ENCODE results near the gene TAF10. TPM values are rescaled to one million over a fixed set of nuclear protein-coding genes. Genes with fewer than 3 reads are reported as not detected.
A peak's percentile ranks its signal among the peaks of the same experiment; 100 is the strongest.

TAF10 gene
- total RNA-seq, 4 donors from 2014 or later: 55.9 to 90.8 (median 74.5) TPM

- H3K4me1 ChIP-seq: peaks cover 0 to 28% (median 0%) of the 10 kb centered on the region in 4 donors
- TF ChIP-seq CTCF (IDR thresholded peaks at IDR 0.05) (no peak), POLR2A (IDR thresholded peaks at IDR 0.05) (no peak)
- H3K4me3 ChIP-seq: no peak overlapping the region
- no peaks in the 10 kb centered on the region for H3K9me3 ChIP-seq
- peaks cover 0 to 23% (median 0%) of the 10 kb centered on the region in 3 donors for H3K36me3 ChIP-seq
- H3K27ac ChIP-seq: peak overlapping the region in 2 of 4 donors; percentile 42 to 68
- H3K27me3 ChIP-seq: no peaks in the 10 kb centered on the region
- DNase-seq: no peak
These were observed 22.5 kb upstream of the TAF10 start for GRCh38 chr11:6634534-6634933.

- no peaks in the 10 kb centered on the region for H3K27me3 ChIP-seq
- H3K4me1 ChIP-seq: peaks cover 0 to 25% (median 0%) of the 10 kb centered on the region in 4 donors
- no peak for DNase-seq
- H3K4me3 ChIP-seq: no peak overlapping the region
- peaks cover 0 to 24% (median 0%) of the 10 kb centered on the region in 3 donors for H3K36me3 ChIP-seq
- no peaks in the 10 kb centered on the region for H3K9me3 ChIP-seq
- TF ChIP-seq CTCF (IDR thresholded peaks at IDR 0.05) (no peak), POLR2A (IDR thresholded peaks at IDR 0.05) (no peak)
- H3K27ac ChIP-seq: no peak overlapping the region
These were observed 21.7 kb upstream of the TAF10 start for GRCh38 chr11:6633422-6634408.

GRCh38 chr11:6632116-6633073 is 20.4 kb upstream of the TAF10 start:
- Histone ChIP-seq H3K4me3 (no peak overlapping the region), H3K36me3 (peaks cover 0 to 24% (median 0%) of the 10 kb centered on the region in 3 donors), H3K9me3 (no peaks in the 10 kb centered on the region), H3K27ac (no peak overlapping the region), H3K27me3 (no peaks in the 10 kb centered on the region), H3K4me1 (peaks cover 0 to 16% (median under 1%) of the 10 kb centered on the region in 4 donors)
- no peak for DNase-seq
- TF ChIP-seq CTCF (IDR thresholded peaks at IDR 0.05) (no peak), POLR2A (IDR thresholded peaks at IDR 0.05) (no peak)

- TF ChIP-seq POLR2A (IDR thresholded peaks at IDR 0.05): no peak
- no peak for TF ChIP-seq CTCF (IDR thresholded peaks at IDR 0.05)
- Histone ChIP-seq H3K27ac (no peak overlapping the region), H3K4me3 (no peak overlapping the region), H3K36me3 (peaks cover 0 to 30% (median 0%) of the 10 kb centered on the region in 3 donors), H3K9me3 (no peaks in the 10 kb centered on the region), H3K4me1 (peaks cover 0 to 15% (median 3%) of the 10 kb centered on the region in 4 donors), H3K27me3 (no peaks in the 10 kb centered on the region)
- no peak for DNase-seq
These were observed 19.4 kb upstream of the TAF10 start for GRCh38 chr11:6631361-6631890.
